Measurements from ENCODE around the gene C16orf95.

C16orf95 gene

DNA sequence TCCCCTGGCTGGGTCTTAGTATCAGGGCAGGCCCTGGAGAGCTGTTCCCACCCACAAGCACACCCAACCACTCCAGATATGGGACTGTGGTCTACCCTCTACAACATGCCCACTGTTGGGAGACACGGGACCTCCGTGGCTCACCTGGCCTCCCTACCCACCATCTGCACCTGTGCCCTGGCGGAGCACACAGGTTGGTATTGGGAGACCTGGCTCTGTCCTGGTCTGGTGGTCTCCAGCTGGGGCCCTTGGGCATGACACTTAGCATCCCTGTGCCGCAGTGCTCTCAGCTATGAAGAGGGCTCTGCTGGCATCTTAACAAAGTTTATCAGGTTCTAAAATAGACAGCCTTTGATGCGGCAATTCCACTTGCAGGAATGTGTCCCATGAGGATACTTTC is 5.8 kb downstream of the C16orf95 start:
- no peak for DNase-seq

DNA sequence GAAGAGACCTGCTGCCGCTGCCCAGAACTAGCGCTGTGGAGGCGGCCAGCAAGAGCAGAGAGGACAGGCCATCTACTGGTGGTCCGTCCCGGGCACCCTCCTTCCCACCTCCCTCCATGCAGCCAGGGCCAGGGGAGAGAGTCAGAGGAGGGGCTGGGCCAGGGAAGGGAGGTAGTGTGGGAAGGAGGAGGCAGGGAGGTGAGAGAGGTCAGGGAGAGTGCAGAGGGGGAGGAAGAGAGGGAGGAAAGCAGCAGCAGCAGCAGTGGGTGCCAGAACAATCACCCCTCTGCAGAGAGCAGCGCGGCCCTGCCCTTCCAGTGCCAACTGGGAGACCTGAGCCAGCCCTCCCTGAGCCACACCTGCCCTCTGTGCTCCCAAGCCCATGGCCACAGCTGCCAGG is 6.6 kb downstream of the C16orf95 start:
- no peak for DNase-seq

DNA sequence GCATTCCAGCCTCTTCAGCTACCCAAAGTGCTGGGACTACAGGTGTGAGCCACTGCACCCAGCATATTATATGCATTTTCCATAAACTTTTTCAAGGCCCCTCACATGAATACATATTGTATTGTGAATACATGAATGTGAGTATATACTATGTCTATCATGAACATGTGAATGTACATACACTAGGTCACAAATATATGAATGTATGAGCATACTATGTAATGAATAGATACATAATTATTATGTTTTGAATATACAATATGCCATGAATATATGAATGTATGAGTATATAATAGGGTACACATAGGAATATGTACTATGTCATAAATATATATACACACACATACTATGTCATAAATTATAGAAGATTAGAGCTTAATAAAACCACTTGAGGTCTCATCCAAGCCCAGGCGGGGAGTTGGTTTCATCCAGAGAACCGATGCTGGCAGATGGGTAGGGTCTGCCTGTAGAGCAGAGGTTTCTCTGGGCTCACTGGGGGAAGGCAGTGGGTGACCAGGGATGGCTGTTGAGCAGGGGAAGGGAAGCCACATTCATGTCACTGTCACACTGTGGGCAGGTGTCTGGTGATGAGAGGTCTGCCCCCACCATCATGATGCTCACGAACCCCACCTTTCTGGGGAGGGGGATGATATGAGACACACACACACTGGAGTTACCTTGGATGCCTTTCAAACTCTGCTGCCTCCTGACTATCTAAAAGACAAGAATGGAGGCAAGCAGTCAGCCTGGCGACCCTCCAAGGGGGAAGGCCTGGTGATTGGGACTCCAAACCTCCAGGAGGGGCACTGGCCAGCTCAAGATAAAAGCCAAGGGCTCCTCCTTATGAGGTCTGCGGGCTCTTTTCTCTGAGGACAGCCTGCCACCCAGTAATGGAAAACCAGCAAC is 7.3 kb downstream of the C16orf95 start:
- no peak for DNase-seq

DNA sequence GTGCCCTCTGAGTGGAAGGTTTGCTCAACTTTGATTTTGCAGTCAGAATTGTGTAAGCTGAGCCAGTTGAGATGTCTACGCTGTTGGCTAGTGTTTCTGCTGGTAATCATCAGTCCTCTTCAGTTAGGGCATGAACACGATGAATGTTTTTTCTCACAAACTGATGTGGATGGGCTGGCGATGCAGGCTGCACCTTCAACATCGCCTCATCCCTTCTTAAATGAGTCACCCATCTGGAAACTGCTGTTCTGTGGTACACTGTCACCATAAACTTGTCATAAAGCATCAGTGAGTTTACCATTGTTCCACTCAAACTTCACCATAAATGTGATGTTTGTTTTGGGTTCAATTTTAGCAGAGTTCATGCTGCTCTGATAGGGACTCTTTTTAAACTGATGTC is 8.4 kb downstream of the C16orf95 start:
- DNase-seq = no peak

DNA sequence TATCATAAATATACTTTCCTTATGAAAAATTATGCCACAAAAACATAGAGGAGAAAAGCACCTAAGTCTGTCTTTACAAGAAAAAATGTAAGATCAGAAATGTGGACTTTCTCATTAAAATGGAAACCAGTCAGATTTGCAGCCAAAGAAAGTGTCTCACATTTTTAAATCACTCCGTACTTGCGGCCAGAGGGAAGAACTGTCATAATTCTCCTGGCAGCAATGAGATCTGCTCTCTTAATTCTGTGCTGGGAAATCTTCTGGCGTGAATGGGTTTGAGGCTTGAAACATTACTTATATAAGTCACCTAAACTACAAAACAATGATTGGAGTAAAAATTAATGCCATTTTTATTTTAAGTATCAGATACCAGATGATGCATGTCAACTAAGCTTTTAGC is 10.7 kb downstream of the C16orf95 start:
- no peak for DNase-seq

DNA sequence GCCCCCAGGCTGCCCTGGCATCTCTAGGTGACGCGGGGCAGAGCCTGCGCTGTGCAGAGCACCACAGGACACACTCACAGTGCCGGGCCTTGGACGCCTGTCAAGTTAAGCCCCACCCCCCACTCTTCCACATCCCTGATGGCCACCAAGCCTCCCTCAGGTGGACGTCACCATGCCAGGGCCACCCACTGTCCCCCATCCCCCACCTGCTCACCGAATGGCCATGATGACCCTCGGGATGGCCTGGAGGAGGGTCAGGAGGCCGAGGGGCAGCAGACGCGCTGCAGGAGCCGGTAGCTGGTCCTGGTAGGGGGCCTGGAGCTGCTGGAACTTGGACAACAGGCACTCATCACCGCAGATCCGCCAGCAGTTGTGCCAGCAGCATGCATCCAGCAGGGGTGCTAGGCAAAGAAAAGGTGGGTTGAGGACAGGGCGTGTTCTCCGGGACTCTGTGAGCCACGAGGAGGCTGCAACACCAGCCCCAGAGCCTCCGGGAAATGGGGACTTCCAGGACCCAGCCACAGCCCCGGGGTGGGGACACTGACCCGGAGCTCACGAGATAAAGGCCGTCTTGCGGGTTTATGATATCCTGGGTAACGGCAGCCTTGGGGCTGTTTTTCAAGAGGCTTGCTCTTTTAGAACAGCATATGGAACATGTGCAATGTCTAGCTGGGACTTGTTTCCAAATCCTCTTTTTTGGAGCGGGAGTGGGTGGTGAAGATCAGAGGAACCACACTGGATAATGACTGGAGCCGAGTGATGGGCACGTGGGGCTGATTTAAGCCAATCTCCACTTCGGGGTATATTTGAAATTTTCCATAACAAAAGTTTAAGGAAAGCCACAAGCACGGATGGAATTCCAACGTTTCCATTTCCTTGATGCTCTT is 11.4 kb downstream of the C16orf95 start:
- peak; percentile 61 for DNase-seq

DNA sequence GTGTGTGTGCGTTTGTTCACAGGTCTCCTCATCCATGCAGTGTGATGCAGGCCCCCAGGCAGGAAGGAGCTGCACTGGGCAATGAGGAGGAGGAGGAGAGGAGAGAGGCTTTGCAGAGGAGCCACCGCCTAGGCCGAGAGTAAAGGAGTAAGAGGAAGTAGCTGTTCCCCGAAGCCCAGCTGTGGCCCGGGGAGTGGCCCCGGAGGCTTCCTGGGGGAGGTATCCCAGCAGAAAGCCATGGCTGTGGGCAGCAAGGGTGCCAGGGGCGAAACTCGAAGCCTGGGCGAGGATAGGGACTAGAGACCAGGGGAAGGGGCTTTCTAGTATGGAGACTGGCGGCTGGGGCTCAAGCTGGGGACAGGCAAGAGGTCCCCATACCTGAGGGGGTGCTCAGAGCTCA is 12.2 kb downstream of the C16orf95 start:
- DNase-seq = no peak

DNA sequence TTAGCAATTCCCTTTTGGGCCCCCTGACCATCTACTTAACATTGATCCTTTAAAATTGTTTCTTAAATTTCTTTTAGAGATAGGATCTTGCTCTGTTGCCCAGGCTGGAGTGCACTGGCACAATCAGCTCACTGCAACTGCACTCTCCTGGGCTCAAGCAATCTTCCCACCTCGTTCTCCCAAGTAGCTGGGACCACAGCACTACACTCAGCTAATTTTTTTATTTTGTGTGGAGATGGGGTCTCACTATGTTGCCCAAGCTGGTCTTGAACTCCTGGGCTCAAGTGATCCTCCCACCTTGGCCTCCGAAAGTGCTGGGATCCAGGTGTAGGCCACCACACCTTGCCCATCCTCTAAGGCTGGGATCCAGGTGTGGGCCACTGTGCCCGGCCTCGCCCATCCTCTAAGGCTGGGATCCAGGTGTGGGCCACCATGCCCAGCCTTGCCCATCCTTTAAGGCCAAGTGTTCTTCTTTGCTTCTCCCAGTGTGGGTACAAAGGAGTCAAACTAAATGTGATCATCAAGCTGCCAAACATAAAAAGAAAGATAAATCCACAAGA is 13.2 kb downstream of the C16orf95 start:
- DNase-seq = no peak

DNA sequence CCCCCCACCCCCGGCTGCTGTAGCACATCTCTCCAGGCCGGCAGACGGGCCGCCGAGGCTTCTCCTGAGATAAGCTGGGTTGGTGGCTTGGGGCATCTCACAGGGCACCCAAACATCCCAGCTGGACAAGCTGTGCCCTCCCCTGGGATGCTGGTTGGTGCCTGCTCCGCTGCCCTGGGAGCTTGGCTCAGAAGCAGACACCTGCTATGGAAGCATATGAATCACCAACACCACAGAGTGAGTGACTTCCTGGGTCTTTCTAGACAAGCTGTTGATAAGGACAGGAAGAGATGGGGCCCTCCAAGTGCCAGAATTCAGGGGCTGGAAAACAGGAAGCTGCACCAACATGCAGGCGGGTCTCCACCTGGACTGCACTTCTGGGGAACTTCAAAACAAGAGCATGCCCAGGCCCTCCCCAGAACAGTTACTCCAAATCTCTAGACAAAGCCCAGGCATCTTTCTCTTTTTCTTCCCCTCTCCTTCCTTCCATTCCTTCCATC is 13.7 kb downstream of the C16orf95 start:
- DNase-seq = no peak

DNA sequence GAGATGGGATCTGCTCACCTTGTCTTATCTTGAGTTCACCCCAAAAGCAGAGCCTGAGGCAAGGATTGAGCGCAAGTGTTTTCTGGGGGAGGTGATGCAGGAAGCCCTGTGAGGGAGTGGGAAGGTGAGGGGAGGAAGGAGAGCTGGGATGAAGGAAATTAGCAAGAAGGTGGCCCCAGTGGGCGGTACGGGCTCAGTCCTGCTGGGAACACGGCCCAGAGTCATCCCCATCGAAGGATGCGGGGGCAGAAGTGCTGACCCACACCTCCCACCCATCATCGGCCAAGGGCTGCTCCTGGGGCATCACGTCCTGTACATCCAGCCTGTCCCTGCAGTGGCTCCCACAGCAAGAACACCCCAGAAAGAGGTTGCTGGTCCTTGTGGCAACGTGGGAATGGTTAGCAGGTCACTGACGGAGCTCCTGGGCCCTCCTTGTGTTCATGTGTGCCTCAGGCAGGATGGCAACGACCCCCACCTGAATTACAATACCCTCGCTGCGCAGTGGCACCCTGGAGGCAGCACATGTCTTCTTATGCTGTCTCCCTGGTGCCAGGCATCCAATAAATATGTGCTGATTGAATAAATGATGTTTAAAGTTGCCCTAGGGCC is 18.2 kb downstream of the C16orf95 start:
- no peak for DNase-seq

DNA sequence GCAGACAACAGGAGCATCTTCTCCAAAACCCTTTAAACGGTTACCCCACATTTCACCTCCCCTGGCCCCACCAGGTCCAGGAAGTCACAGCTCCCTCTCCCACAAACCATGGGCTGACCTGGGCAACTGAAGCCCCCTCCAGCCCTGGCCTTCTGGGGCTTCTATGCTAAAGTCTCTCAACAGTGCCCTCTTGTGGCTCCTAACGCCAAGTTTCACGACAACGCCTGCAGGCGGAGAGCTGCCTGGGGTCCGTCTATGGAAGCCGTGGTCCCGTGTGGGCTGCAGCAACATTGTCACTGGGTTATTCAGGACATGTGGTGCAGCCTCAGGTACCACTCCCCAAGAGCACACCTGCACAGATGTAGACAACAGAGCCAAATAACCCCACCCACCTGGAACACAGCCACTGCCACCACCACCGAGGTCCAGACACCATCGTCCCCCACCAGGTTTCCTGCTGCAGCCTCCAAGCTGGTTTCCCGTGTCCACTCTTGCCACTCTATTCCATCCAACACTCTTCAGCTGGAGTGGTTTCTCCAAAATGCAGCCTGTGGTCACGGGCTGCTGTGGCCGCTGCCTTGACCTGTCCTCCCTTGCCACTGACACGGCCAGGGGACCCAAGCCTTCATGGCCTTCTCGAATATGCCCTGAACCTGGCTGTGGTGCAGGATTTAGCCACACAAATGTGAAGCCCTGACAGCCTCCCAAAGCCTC is 19.1 kb downstream of the C16orf95 start:
- DNase-seq = peak; percentile 30

DNA sequence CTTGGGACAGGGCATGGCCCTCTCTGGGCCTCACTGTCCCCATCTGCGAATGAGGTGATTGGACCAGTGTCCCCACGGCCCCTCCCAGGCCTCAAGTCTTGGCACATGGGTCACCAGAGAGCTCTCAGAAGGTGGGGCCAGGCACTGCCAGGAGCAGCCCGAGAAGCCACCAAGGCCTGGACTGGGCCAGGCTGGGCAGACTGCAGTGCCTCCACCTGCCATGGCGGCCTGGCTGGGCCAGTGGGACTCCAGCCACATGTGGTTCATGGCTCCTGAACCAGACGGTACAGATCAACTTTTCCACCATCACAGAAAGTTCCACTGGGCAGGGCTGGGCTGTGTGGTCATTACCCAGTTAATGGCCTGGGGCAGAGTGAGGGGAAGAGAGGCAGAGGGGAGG is 19.8 kb downstream of the C16orf95 start:
- DNase-seq = no peak

DNA sequence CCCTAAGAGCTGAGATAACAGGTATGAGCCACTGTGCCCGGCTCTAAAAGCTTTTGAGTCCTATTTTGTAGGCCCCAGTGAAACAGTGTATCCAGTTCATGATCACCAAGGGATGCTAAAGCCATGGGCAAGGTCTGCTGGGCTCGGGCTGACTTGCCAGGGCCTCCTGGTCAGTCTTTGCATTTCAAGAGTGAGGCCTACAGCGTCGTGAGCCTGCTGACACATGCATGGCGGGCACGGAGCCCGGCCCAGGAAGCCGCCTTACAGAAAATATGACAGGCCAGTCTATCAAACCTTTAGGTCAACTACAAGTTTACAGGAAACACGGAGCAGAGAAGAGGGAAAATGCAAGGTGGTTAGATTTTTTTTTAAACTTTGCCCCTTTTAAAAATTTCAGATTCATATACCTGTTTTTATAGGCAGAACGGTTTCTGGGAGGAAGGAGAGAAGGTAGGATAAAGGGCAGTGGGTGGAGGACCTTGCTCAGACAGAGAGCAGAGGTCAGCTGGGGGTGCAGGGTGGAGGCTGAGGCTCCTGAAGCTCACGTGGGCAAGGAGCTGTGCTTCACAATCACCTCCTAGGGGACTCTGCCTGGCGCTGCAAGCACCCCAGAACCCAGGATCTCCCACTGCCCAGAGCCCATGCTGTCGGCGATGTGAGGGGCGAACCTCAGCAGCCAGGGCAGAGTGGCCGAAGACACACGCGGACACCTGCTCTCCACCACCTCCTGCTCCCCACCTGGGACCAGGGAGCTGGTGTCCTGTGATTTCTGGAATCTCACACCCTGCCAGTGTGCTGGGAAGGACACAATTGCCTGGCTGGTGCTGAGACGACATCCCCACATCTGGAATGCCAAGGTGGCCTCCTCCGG is 21.3 kb downstream of the C16orf95 start:
- DNase-seq = no peak

DNA sequence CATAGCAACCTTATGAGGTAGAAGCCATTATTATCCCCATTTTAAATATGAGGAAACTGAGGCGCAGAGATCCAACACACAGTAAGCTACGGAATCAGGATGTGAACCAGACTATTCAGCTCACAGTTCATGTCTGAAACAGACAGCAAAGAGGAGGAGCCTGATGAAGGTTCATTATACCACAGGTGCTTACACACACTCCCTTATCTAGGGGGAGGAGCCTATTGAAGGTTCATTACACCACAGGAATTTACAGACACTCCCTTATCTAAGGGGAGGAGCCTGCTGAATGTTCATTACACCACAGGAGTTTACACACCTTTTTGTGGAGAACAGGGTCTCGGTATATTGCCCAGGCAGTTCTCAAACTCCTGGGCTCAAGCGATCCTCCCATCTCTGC is 21.9 kb downstream of the C16orf95 start:
- DNase-seq = peak; percentile 21

DNA sequence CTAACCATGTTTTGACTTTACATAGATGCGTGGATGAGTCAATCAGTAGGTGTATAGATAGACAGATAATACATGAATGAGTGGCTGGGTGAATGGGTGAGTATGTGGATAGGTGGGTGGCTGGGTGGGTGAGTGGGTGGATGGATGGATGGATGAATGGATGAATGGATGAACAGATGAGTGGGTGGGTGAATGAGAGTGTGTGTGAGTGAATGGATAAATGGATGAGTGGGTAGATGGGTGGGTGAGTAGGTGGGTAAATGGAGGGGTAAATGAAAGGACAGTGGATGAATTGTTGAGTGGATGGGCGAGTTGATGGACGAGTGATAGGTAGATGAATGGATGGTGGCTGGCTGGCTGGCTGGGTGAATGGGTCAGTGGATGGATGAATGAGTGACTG is 23.2 kb downstream of the C16orf95 start:
- DNase-seq = no peak

DNA sequence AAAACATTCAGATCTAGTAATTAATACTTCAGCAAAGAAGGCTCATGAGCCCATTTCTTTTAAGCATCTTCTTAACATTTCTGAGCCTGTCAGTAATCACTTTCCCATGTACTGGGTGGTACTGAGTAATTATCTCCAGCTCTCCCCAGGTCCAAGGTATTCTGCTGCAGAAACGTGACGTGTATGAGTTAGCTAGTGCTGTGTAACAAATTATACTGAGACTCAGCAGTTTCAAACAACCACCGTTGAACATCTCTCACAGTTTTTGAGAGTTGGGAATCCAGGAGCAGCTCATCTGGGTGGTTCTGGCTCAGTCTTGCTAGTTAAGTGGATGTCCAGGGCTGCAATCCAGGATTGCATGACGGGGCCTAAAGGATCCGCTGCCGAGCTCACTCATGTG is 25.2 kb downstream of the C16orf95 start:
- no peak for DNase-seq

DNA sequence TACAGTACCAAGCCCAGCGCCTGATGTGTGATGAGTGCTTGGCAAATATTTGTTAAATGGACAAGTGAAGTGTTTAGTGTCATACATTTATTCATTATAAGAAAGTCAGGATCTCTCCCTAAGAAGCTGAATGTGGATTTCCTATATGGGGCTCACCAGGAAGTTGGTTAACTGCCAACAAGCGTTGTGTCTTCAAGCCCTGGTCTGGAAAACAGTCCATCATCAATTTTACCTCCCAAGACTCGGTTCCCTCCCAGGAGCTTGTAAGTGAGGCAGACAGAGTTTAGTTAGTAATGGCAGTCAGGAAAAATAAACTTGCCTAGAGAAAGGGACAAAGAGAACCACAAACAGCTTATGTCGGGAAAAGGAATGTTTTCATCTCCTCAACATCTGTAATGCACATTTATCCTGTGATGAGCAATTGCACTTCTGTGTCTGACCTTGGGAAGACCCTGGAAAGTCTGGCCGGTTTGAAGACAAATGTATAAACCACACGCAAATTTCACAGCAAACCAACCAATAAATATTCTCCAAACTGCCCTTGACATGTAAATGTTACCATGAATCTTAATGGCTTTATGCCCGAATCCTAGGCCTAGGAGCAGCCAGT is 28.3 kb downstream of the C16orf95 start:
- DNase-seq = no peak

DNA sequence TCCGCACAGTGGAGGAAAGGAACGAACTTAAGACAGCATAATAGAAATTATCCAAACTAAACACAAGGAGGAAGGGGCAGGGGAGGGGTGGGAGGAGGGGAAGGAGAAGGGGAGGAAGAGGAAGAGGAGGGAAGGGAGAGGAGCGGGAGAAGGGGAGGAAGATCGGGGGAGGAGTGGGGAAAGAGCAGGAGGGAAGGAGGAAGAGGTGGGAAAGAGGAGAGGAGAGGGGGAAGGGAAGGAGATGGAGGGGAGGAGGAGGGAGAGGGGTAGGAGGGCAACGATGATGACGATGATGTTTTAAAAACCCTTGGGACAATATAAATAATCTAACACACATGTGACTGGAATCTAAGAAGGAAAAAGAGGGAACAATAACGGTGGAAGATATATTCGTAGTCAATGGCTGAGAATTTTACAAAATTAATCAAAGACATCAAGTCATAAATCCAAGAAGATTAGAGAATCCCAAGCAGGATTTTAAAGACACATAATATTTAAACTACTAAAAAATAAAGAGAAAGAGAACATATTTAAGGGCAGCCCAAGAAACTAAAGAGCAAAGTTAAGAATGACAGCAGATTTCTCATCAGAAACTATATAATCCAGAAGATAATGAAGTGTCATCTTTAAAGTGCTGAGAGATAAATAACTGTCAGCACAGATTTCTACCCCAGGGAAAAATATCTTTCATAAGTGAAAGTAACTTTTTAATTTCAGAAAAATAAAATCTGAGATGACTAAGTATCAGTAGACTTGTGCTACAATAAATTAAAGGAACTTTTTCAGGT is 30.2 kb downstream of the C16orf95 start:
- DNase-seq = no peak

DNA sequence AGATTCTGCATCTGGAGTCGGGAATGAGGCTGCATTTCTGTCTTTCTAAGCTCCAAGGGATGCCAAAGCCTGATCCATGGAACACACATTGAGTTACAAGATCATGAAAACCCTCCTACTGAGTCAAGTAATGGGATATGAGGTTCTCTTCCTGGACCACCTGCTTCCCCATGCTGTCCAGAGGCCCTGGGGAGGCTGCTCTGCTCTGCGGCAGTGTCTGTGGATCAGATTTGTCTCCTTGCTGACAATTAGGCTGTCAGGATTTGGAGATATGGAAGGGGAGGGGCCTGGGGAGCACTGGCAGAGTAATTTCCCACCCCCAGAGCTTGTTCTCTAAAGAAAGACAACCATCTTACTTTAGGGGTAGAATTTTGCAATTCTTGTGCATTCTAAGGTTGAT is 33.0 kb downstream of the C16orf95 start:
- no peak for DNase-seq

DNA sequence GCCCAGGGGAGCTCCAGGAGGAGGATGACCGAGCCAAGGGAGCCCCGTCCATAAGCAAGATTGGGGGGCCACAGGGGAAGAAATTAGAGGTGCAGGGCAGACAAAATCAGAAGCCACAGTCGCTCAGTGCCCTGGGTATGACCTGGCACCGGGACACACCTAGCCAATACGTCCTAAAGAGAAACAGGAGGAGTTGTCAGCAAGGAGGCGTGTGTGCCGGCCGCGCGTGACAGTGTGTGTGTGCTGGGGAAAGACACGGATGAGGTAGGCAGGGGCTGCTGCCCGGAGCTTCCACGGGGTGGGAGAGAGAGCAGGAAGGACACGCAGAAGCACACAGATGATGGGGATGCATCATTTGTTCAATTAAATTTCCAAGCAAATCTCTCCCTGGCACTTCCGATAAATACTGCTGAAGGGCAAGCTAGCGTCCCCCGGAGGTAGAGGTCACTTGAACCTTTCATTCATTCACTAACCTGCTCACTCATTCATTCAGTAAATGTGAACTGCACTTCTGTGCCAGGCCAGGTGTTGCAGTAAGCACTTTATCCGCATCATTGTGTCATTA is 38.0 kb downstream of the C16orf95 start:
- no peak for DNase-seq
